Left kidney (tissue), 8 donors: ENCODE data around the gene TMEM183A. TPM values are rescaled to one million over a fixed set of nuclear protein-coding genes. Genes with fewer than 3 reads are reported as not detected.
A peak's percentile ranks its signal among the peaks of the same experiment; 100 is the strongest.

Experiments
- DNase-seq: peaks from one replicate; pipeline ENCODE4 v3.0.0-alpha.2; 2013
- long read RNA-seq, 8 donors: transcript quantifications; one replicate each; lab custom pipeline, GENCODE V29; 2026
- polyA plus RNA-seq: library from polyadenylated mRNA; unstranded; fragments of 120-200 nt; gene quantifications from one replicate; pipeline ENCODE4 v1.2.1, GENCODE V29; 2013; ENCODE audit not compliant: insufficient read length

Gene TMEM183A, protein sequence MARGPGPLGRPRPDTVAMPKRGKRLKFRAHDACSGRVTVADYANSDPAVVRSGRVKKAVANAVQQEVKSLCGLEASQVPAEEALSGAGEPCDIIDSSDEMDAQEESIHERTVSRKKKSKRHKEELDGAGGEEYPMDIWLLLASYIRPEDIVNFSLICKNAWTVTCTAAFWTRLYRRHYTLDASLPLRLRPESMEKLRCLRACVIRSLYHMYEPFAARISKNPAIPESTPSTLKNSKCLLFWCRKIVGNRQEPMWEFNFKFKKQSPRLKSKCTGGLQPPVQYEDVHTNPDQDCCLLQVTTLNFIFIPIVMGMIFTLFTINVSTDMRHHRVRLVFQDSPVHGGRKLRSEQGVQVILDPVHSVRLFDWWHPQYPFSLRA
- polyA plus RNA-seq, result 73.9 TPM
- long read RNA-seq, donor 1, transcript TMEM183A-201 (8 exons, 3,019 nt), result major isoform, 19 of 33 reads
- long read RNA-seq, donor 1, partial matches to known transcripts, result 10 of 33 reads
- long read RNA-seq, donor 1, other reads (novel, unspliced or antisense), result 0 of 33 reads
- long read RNA-seq, donor 2, transcript TMEM183A-201 (8 exons, 3,019 nt), result major isoform, 6 of 37 reads
- long read RNA-seq, donor 2, partial matches to known transcripts, result 29 of 37 reads
- long read RNA-seq, donor 2, other reads (novel, unspliced or antisense), result 0 of 37 reads
- long read RNA-seq, donor 3, partial matches to known transcripts, result 16 of 21 reads
- long read RNA-seq, donor 3, other reads (novel, unspliced or antisense), result 0 of 21 reads
- long read RNA-seq, donor 4, partial matches to known transcripts, result 0 of 1 reads
- long read RNA-seq, donor 4, other reads (novel, unspliced or antisense), result 0 of 1 reads
- long read RNA-seq, donor 5, transcript TMEM183A-201 (8 exons, 3,019 nt), result major isoform, 17 of 46 reads
- long read RNA-seq, donor 5, partial matches to known transcripts, result 22 of 46 reads
- long read RNA-seq, donor 5, other reads (novel, unspliced or antisense), result 7 of 46 reads
- long read RNA-seq, donor 6, transcript TMEM183A-201 (8 exons, 3,019 nt), result major isoform, 16 of 36 reads
- long read RNA-seq, donor 6, partial matches to known transcripts, result 20 of 36 reads
- long read RNA-seq, donor 6, other reads (novel, unspliced or antisense), result 0 of 36 reads
- long read RNA-seq, donor 7, transcript TMEM183A-201 (8 exons, 3,019 nt), result major isoform, 21 of 50 reads
- long read RNA-seq, donor 7, partial matches to known transcripts, result 17 of 50 reads
- long read RNA-seq, donor 7, other reads (novel, unspliced or antisense), result 9 of 50 reads
- long read RNA-seq, donor 8, transcript TMEM183A-201 (8 exons, 3,019 nt), result major isoform, 5 of 5 reads
- long read RNA-seq, donor 8, partial matches to known transcripts, result 0 of 5 reads
- long read RNA-seq, donor 8, other reads (novel, unspliced or antisense), result 0 of 5 reads

DNA sequence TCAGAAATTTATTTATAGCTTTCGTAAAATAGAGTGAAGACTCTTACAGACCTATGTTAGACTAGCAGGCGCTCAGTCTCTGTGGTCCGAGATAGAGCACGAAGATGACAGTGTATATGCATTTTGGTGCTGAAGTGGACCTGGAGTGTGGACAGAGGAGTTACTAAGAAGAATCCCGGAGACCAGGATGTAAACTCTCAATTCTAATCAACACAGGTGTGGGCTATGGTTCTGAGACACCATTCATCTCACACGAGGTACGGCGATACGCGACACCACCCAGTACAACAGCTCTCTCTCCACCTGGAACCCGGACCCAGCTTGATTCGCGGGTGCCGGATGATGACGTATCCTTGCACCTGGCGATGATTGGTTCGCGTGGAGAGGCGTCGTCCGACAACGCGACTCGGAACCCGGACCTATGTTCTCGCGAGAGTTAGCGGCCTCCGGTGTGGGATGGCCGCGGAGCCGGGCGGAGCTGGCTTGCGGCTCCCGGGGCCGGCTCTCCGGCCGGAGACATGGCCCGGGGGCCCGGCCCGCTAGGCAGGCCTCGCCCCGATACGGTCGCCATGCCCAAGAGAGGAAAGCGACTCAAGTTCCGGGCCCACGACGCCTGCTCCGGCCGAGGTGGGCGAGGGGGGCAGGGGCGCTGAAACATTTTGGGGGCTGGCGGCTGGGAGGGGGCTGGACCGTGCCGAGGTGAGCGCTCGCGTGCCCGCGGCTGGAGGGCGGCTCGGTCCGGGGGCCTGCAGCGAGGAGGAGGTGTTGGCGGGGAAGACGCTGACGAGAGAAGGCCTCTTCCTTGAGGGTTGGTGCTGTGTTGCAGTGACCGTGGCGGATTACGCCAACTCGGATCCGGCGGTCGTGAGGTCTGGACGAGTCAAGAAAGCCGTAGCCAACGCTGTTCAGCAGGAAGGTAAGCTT is at the start of gene TMEM183A:
TSS of gene TMEM183A (plus strand) at position 427 of the 924 bp plus-strand sequence. CDS start at position 519, 92 bp downstream.
- DNase-seq, result peak; percentile 98

DNA sequence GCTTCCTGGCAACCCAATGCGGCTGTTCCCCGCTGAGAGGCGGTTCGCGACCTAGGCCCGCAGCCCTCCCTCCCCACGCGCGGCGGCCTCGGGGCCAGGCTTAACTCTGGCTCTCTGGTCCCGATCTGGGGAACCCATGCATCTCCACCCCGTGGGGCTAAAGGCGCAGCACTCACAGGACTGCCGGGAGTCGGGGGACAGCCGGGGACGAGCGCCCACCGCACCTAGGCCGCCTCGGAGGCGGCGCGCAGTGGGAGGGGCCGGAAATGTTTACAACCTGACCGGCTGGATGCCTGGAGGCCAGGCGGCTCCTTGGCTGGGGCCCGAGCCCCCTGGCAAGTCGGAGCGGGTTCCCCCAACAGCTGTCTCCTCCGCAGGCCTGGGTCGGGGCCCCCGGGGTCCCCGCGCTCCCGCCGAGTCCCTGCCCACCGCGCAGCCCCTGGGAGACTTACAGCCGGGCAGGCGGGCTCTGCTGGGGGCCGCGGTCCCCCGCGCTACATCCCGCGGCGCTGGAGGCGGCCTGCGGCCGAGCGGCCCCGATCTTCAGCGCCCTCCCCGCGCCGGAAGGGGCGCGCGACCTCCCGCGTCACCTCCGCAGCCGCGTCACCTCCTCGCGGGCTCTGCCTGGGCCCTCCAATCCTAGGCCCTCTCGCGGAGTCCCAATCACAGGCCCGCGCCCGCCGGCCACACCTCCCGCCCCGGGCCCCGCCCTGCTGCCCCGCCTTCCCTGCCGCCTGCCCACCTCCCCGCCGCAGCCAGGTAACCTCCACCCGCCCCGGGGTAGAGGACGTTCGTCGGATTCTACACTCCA is 49.2 kb upstream of the TMEM183A start, which contains the start of gene ADIPOR1:
TSS of gene ADIPOR1 (minus strand) at position 580 of the 811 bp plus-strand sequence. CDS start 7,242 bp downstream, outside the sequence.
- DNase-seq, result peak; percentile 83

DNA sequence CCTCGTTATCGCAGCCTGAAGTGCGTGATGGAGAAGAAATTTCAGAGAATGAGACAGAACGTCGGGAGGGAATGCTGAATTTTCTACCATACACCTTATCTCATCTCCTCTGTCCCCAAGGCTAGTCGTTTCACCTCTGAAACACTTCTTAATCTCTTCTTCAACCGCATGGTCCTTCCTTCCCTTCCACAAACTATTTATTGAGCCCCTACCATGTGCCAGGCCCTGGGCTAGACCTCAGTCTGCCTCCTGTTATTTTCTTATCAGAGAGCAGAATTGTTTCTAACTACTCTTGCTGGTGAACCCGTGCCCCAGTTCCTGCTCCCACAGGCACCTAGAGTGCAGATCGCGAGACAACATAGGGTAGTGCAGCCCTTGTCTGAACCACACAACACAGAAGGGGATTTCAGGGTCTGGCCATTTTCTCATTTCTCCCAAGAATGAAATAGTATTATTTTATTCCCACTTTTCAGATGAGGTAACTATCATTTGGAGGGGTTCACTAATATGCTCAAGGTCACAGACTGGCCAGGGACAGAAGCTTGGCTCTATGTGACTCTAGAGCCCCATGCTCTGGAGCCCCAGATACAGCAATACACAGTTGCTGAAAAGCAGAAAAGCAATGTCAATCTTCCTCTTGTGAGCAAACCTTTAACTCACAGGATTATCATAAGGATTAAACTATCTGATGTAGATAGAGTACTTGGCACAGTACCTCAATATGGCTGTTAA is 48.5 kb upstream of the TMEM183A start:
- DNase-seq, result no peak

DNA sequence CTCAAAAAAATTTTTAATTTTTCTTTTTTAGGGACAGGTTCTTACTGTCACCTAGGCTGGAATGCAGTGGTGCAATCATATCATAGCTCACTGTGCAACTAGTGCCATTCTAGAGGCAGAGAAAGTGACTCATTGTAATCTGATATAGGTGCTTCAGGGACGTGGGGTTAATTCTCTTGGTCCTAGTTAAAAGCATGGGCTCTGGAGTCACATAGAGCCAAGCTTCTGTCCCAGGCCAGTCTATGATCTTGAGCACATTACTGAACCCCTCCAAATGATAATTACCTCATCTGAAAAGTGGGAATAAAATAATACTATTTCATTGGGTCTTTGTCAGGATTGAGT is 47.9 kb upstream of the TMEM183A start:
- DNase-seq, result no peak

DNA sequence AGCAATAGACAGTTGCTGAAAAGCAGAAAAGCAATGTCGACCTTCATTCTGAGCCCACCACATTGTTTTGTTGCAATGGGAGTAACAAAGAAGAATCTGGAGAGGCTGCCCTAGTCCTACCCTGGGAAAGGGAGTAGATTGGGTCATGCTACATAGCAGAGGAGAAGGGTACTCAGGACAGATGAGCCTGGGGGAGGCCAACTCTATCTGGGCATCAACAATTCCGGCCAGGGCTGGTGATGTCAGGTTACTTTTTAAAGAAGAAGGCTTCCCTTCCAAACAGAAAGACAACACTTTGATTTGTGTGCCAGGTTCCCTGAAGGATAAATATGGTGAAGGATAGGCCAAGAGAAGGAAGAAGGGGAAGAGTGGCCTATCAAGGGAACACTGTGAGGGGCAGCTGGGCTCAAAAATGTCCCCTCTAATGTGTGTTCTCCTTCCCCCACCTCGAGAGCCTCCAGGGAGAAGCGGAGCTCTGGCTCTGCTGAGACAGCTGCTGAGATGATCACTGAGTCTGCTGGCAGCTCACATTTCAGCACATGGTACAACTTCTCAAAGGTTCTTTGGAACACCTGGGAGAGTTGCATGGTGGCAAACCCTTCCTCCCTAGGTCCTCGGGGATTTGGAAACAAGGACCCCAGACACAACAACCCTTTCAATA is 45.8 kb upstream of the TMEM183A start:
- no peak for DNase-seq

DNA sequence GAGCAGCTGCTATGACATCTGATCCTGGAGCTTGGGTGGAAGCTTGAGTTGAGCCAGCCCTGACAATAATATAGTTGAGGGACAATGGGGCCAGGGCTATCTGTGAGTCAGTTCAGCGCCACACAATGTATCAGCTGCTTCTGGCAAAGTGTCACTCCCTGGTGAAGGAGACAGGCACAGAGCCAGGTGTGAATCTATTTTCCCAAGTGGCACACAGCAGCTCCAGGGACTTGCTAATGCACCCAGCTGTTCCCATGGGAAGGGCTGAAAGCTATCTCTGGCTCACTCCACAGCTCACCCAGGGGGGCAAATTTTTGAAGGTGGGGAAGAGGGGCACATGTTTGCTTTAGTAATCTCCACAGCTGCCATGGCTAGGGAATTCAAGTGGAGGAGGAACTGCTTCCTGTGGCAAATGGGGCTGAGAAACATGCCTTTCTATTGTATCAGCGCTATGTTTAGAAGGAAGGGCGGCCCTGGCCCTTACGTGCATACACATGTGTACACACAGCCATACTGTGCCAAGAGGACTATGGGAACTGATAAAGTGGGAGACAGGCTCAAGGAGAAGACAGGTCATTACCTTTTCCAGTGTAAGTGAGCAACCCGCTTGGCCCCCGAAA is 42.3 kb upstream of the TMEM183A start:
- no peak for DNase-seq

DNA sequence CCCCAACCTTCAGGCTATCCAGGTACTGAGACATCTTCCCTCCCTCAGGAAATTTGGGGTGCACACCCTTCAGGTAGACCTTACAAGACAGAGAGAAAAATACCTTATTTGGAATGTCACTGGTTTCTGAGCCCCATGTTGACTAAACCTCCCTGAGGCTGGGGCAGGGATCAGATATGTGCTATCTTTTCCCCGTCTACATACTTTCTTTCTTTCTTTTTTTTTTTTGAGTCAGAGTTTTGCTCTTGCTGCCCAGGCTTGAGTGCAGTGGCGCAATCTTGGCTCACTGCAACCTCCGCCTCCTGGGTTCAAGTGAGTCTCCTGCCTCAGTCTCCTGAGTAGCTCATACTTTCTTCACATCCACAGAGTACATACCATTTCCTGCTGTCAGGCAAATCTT is 41.8 kb upstream of the TMEM183A start:
- no peak for DNase-seq

DNA sequence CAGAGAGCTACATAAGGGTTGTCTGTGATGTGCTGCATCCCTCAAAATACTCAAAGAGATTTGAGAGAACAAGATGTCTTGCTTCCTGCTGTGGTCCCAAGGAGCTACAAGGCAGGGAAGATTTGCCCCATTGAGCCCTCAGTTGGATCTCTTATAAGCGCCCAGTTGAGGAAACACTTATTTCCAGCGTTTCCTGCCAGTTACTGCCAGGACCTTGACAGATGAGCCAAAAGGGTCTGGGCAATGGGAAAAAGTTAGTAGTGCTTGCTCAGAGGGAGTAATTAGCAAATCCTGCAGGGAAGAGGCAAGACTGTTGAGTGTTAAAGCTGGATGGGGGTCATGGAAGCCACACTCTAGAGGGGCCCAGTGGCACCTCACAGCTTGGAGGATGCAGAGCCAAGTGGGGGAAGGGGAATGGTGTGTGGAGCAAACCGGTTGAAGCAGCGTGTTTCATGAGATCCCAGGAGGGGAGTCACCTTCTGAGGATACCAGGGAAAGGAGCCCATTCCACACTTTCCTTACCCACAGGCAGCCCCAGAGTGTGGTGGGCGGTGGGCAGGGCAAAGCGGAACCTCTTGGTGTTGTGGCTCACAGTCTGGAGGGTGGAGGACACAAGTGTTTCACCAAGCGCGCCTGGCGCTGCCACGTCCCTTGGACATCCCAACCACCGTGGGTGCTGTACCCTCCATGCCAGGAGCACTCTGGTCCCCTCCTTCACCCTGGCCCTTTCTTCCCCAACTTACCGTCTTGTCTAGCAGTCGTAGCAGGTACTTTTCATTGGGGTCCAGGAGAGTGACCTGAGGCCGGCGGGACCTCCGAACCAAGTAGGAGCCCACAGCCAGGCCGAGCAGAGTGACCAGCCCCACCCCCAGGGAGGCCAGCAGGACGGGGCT is 40.9 kb upstream of the TMEM183A start:
- no peak for DNase-seq

DNA sequence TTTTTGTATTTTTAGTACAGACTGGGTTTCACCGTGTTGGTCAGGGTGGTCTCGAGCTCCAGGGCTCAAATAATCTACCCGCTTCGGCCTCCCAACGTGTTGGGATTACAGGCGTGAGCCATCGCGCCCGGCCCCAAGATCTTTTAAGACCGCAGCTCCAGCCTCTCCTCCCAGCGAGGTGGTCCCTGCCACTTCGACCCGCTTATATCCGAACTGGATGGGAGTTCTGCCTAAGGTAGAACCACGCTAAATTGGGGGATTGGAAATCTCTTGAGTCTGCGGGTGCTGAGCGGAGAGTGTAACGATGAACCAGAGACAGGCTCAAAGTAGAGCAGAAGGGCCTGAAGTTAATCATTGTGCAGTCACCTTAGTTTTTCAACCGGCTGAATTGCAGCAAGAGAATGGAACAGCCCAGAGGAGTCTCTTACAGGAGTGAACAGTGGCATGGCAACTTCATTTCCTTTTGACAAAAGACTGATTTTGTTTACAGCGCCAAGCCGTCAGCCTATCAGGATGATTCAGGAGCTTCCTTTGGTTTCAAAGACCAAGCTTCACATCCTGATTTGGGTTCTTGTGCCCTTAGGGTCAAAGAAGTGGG is 39.4 kb upstream of the TMEM183A start:
- no peak for DNase-seq

DNA sequence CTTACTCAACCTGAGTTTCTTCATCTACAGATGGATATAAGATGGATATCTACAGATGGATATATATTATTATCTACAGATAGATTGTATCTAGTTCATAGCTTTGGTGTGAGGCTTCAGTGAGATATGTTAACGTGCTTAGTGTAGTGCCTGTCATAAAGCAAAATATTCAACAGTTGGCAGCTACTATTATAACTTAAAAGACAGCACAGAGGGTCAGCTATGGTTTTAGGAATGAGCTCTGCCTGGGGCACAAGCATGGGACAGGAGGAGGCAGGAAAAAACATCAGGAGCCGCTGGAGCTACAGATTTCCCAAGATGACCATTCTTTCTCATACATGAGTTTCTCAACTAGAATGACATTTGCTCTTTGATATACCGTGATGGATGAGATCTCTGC is 38.8 kb upstream of the TMEM183A start:
- no peak for DNase-seq

DNA sequence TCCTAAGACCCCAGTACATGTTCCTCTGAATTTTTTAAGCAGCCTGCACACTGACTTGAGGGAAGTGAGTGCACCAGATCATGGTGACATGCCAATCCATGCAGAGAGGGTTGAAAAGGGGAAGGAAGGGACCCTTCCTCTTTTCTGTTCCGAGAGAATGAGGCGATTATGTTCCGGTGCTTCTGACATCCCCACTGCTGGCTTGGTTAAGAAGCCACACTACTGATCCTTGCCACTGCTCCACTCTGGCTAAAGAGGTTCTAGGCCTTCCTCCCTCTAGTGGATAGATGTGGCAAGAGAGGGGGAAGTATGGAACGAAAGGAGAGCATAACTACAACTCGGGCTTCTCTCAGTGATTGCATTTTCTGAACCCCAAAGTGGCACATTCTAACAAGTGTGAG is 38.3 kb upstream of the TMEM183A start:
- peak; percentile 41 for DNase-seq

DNA sequence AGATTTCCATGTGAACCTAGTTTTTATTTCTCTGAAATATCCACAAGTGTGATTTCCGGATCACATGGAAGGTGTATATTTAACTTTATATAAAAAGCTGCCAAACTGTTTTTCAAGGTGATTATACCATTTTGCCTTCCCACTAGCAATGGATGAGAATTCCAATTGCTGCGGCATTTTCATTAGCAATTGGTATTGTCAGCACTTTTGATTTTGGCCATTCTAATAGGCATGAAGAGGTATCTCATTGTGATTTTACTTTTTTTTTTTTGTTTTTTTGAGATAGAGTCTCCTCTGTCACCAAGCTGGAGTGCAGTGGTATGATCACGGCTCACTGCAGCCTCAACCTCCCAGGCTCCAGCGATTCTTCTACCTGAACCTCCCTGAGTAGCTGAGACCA is 35.1 kb upstream of the TMEM183A start:
- DNase-seq, result no peak

DNA sequence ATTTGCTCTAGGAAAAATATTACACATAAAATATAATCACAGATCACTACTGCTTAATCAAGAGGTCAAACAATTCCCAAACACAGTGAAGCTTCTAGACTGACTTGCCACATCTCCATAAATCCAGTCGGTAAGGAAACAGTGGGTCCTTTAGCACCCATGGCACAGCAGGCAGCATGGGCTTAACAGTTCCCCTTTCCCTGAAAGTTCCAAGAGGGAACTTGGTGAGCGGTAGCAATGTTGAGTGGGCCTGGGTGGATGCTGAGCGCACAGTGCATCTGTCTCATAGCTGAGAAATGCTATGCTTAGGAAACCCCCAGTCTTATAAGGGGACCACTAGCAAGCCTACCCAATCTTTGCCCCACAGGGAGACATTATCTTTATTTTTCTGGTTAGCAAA is 32.3 kb upstream of the TMEM183A start:
- no peak for DNase-seq

DNA sequence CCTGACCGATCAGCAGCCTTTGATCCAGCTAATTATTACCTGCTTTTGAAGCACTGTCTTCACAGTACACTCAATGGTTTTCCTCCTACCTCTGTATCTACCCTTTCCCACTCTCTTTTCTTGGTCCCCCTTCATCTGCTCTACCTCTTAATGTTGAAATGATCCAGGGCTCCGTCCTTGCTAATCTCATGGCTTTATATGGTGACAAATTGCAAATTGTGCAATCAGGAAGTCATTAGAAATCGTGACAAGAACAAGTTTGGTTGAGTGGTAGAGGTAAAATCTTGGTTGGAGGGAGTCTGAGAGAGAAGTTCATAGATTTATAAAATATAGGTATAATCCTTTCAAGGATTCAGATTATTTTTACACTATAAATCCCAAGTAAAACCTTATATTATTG is 30.5 kb upstream of the TMEM183A start:
- no peak for DNase-seq

DNA sequence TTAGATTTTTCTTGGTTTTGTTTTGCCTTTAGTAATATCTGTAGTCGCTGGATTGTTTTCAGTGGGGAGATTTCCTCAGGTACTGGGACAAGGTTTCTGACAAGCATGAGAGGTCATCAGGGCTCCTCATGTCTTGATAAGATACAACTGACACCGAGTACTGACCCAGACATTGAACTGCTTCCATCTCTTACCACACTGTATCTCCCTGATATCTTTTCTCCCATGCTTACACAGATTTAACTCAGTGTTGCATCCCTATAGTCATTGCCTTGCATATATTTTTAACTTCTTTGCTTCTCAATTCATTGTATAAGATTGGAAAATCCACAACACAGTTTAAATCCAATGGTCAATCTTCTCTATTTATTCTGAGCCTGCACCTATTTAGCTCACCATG is 27.7 kb upstream of the TMEM183A start:
- no peak for DNase-seq

DNA sequence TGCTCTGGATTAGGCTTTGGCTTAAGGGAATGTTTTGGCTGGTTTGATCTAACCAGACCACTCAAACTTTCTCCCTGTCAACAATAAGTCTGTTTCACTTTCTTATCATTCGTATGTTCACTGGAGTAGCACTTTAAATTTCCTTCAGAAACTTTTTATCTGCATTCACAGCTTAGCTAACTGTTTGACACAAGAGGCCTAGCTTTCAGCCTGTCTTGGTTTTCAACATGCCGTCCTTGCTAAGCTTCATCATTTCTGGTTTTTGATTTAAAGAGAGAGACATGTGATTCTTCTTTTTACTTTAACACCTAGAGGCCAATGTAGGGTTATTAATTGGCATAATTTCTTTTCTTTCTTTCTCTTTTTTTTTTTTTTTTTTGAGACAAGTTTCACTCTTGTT is 25.2 kb upstream of the TMEM183A start:
- DNase-seq, result no peak
